H9 (cell line): Measurements from ENCODE around the gene RAB11B. TPM values are rescaled to one million over a fixed set of nuclear protein-coding genes. Genes with fewer than 3 reads are reported as not detected.

Experiments
- DNase-seq: peaks from one replicate; pipeline ENCODE4 v3.0.0-alpha.2; 2017
- H2AFZ ChIP-seq: one replicate; pipeline ENCODE4 v1.6.1; 2013; ENCODE audit warnings: mild to moderate bottlenecking, low read length, control low read depth, moderate library complexity
- H2AK5ac ChIP-seq: 2 replicates; pipeline ENCODE4 v1.6.1; 2013; ENCODE audit warnings: low read length, control low read depth, mixed read lengths; ENCODE audit not compliant: insufficient read length
- H2BK120ac ChIP-seq: one replicate; pipeline ENCODE4 v1.6.1; 2013; ENCODE audit warnings: low read depth, mild to moderate bottlenecking, low read length, control low read depth, inconsistent platforms; ENCODE audit not compliant: poor library complexity, severe bottlenecking
- H2BK12ac ChIP-seq: 2 replicates; pipeline ENCODE4 v1.6.1; 2013; ENCODE audit warnings: low read length, control low read depth, mixed read lengths, low read depth; ENCODE audit not compliant: insufficient read length
- H2BK15ac ChIP-seq: 2 replicates; pipeline ENCODE4 v1.6.1; 2013; ENCODE audit warnings: low read depth, low read length, control low read depth
- H2BK20ac ChIP-seq: one replicate; pipeline ENCODE4 v1.6.1; 2013; ENCODE audit warnings: low read depth, mild to moderate bottlenecking, low read length, control low read depth, inconsistent platforms; ENCODE audit not compliant: poor library complexity, severe bottlenecking
- H2BK5ac ChIP-seq: 2 replicates; pipeline ENCODE4 v1.6.1; 2013; ENCODE audit warnings: low read length, control low read depth, mixed read lengths; ENCODE audit not compliant: insufficient read length
- H3K14ac ChIP-seq: 2 replicates; pipeline ENCODE4 v1.6.1; 2013; ENCODE audit warnings: low read length, control low read depth; ENCODE audit not compliant: insufficient read depth
- H3K18ac ChIP-seq: 2 replicates; pipeline ENCODE4 v1.6.1; 2013; ENCODE audit warnings: low read depth, mild to moderate bottlenecking, mixed read lengths, low read length, control low read depth; ENCODE audit not compliant: insufficient read length
- H3K23ac ChIP-seq: 2 replicates; pipeline ENCODE4 v1.6.1; 2013; ENCODE audit warnings: low read length, control low read depth, mixed read lengths, low read depth; ENCODE audit not compliant: insufficient read length
- H3K23me2 ChIP-seq: 2 replicates; pipeline ENCODE4 v1.6.1; 2013; ENCODE audit warnings: low read depth, mild to moderate bottlenecking, mixed read lengths, low read length, control low read depth; ENCODE audit not compliant: insufficient read length, poor library complexity, severe bottlenecking
- H3K27ac ChIP-seq: 2 replicates; pipeline ENCODE4 v1.5.1; 2013; ENCODE audit warnings: low read length, control low read depth, mixed read lengths, low read depth; ENCODE audit not compliant: insufficient read length
- H3K27me3 ChIP-seq: 2 replicates; pipeline ENCODE4 v1.6.1; 2013; ENCODE audit warnings: low read length, control low read depth, inconsistent platforms; ENCODE audit not compliant: insufficient read depth
- H3K4ac ChIP-seq: 2 replicates; pipeline ENCODE4 v1.6.1; 2013; ENCODE audit warnings: low read depth, mild to moderate bottlenecking, control low read depth, inconsistent platforms, low read length, moderate library complexity
- H3K4me1 ChIP-seq: 2 replicates; pipeline ENCODE4 v1.6.1; 2013; ENCODE audit warnings: low read length, control low read depth, inconsistent platforms; ENCODE audit not compliant: insufficient read depth
- H3K4me2 ChIP-seq: 2 replicates; pipeline ENCODE4 v1.6.1; 2013; ENCODE audit warnings: low read length, control low read depth, mixed read lengths; ENCODE audit not compliant: insufficient read length, insufficient read depth
- H3K56ac ChIP-seq: 2 replicates; pipeline ENCODE4 v1.6.1; 2013; ENCODE audit warnings: low read depth, mild to moderate bottlenecking, mixed read lengths, low read length, control low read depth; ENCODE audit not compliant: insufficient read length
- H3K79me1 ChIP-seq: 2 replicates; pipeline ENCODE4 v1.6.1; 2013; ENCODE audit warnings: low read depth, mild to moderate bottlenecking, moderate library complexity, low read length, control low read depth, inconsistent platforms; ENCODE audit not compliant: insufficient read depth, poor library complexity, severe bottlenecking
- H3K79me2 ChIP-seq: 2 replicates; pipeline ENCODE4 v1.6.1; 2013; ENCODE audit warnings: low read length, control low read depth, inconsistent platforms; ENCODE audit not compliant: insufficient read depth
- H3K9ac ChIP-seq: 2 replicates; pipeline ENCODE4 v1.6.1; 2013; ENCODE audit warnings: low read length, control low read depth, mixed read lengths; ENCODE audit not compliant: insufficient read length; ENCODE audit errors: extremely low read depth
- H3K9me3 ChIP-seq: one replicate; pipeline ENCODE4 v1.6.1; 2013; ENCODE audit warnings: low read depth, low read length, inconsistent platforms; ENCODE audit not compliant: control insufficient read depth
- H3T11ph ChIP-seq: one replicate; pipeline ENCODE4 v1.6.1; 2013; ENCODE audit warnings: mild to moderate bottlenecking, low read length, control low read depth, inconsistent platforms
- H4K20me1 ChIP-seq: one replicate; pipeline ENCODE4 v1.6.1; 2013; ENCODE audit not compliant: control insufficient read depth, insufficient read length, insufficient read depth
- H4K5ac ChIP-seq: 2 replicates; pipeline ENCODE4 v1.6.1; 2013; ENCODE audit warnings: low read depth, mild to moderate bottlenecking, mixed read lengths, low read length, control low read depth; ENCODE audit not compliant: insufficient read length
- H4K8ac ChIP-seq: replicated peaks from 2 replicates; pipeline ENCODE4 v1.6.1; 2013; ENCODE audit warnings: low read length, control low read depth, mixed read lengths, low read depth; ENCODE audit not compliant: insufficient read length
- H4K91ac ChIP-seq: 2 replicates; pipeline ENCODE4 v1.6.1; 2013; ENCODE audit warnings: low read depth, mild to moderate bottlenecking, moderate library complexity, mixed read lengths, low read length, control low read depth; ENCODE audit not compliant: insufficient read length
- H3K27ac Mint-ChIP-seq, 3 experiments: 2 replicates in 2 of 3; 3 replicates in 1 of 3; pipeline ENCODE4 v1.8.0; 2020 to 2021; ENCODE audit warnings: mixed read lengths in 3 of 3, mild to moderate bottlenecking in 1 of 3, moderate library complexity in 1 of 3
- H3K27me3 Mint-ChIP-seq: 2 replicates; pipeline ENCODE4 v1.8.0; 2021; ENCODE audit warnings: low read depth, mild to moderate bottlenecking, moderate library complexity, mixed read lengths
- H3K36me3 Mint-ChIP-seq, 3 experiments: 2 replicates in 2 of 3; 3 replicates in 1 of 3; pipeline ENCODE4 v1.8.0; 2020 to 2021; ENCODE audit warnings: low read depth in 3 of 3, mixed read lengths in 3 of 3; ENCODE audit not compliant: insufficient read depth in 1 of 3
- H3K4me1 Mint-ChIP-seq, 2 experiments: 2 replicates each; pipeline ENCODE4 v1.8.0; 2020; ENCODE audit warnings: mixed read lengths in 2 of 2
- H3K4me3 Mint-ChIP-seq, 2 experiments: 2 replicates in 1 of 2; 3 replicates in 1 of 2; pipeline ENCODE4 v1.8.0; 2020 to 2021; ENCODE audit warnings: mild to moderate bottlenecking in 2 of 2, mixed read lengths in 2 of 2, moderate library complexity in 1 of 2
- H3K9me3 Mint-ChIP-seq, 2 experiments: 2 replicates in 1 of 2; 3 replicates in 1 of 2; pipeline ENCODE4 v1.8.0; 2020; ENCODE audit warnings: mild to moderate bottlenecking in 2 of 2, mixed read lengths in 2 of 2, moderate library complexity in 1 of 2
- WGBS: extraction: QIAGEN DNeasy Blood & Tissue Kit; methylation state at CpG from one replicate; pipeline ENCODE4 v1.1.7; 2013; ENCODE audit warnings: missing lambda C conversion rate, low lambda C conversion rate, mixed read lengths; ENCODE audit not compliant: insufficient read length; ENCODE audit errors: extremely low coverage; 5-methylcytosine and 5-hydroxymethylcytosine counted together
- total RNA-seq: library from RNA; stranded (reverse); gene quantifications from 2 replicates; pipeline ENCODE4 v1.2.1, GENCODE V29; 2021
- TF ChIP-seq, protein P1 (sequence below): fragments of 200-600 bp; sonication (generic); conservative IDR thresholded peaks from 3 replicates; pipeline ENCODE4 v1.8.0; 2021; ENCODE audit warnings: antibody characterized with exemption, mild to moderate bottlenecking

Gene RAB11B
- total RNA-seq, 1 experiment from 2014 or later, result 106 TPM

DNA sequence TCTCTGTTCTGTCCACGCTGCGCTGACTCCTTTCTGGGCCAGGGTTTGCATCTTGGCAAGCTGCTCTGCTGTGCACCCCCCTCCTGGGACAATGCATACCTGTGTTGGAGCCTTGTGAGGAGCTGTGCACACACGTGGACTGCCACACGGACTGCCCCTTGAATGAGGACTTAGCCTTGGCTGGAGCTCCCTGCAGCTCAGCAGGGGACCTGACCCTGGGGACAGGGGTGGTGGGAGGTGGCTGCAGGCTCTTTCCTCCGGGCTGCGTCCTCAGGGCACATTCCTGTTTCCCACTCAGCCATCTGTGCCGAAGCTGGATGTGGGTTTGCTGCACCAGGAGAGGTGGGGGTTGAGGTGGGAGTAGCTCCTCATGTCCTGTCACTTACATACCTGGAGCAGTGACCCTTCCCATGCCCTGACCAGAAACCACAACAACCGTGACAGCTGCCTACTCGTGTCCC lies 8.2 kb downstream of the RAB11B start:
- Histone ChIP-seq H3K9ac (no peak overlapping the region), H2BK12ac (no peak overlapping the region), H4K8ac (no peak overlapping the region), H3K56ac (no peak overlapping the region), H3K4me1 (no peaks in the 10 kb centered on the region), H3K4ac (no peak overlapping the region), H2BK20ac (no peak overlapping the region), H4K5ac (no peak overlapping the region), H2BK15ac (no peak overlapping the region), H3K14ac (no peak overlapping the region), H3K27ac (no peak overlapping the region), H2BK5ac (no peak overlapping the region), H4K20me1 (no peaks in the 10 kb centered on the region), H3K23me2 (no peaks in the 10 kb centered on the region), H2BK120ac (no peak overlapping the region), H4K91ac (no peak overlapping the region), H2AFZ (no peak overlapping the region), H3K9me3 (no peaks in the 10 kb centered on the region), H3K79me1 (peaks cover 6% of the 10 kb centered on the region), H3K27me3 (no peaks in the 10 kb centered on the region), H3K23ac (no peak overlapping the region), H3K18ac (no peak overlapping the region), H3T11ph (no peak overlapping the region), H3K4me2 (no peak overlapping the region), H3K79me2 (peaks cover 3% of the 10 kb centered on the region; the same call in 1 of the 2 replicates), H2AK5ac (no peak overlapping the region)
- H3K4me1 Mint-ChIP-seq, result peaks cover 6 to 8% of the 10 kb centered on the region in 2 experiments
- peak overlapping the region in 2 of 3 experiments; percentile 61 to 83; a peak in 2 of 7 replicates for H3K27ac Mint-ChIP-seq
- TF ChIP-seq, protein P1, sequence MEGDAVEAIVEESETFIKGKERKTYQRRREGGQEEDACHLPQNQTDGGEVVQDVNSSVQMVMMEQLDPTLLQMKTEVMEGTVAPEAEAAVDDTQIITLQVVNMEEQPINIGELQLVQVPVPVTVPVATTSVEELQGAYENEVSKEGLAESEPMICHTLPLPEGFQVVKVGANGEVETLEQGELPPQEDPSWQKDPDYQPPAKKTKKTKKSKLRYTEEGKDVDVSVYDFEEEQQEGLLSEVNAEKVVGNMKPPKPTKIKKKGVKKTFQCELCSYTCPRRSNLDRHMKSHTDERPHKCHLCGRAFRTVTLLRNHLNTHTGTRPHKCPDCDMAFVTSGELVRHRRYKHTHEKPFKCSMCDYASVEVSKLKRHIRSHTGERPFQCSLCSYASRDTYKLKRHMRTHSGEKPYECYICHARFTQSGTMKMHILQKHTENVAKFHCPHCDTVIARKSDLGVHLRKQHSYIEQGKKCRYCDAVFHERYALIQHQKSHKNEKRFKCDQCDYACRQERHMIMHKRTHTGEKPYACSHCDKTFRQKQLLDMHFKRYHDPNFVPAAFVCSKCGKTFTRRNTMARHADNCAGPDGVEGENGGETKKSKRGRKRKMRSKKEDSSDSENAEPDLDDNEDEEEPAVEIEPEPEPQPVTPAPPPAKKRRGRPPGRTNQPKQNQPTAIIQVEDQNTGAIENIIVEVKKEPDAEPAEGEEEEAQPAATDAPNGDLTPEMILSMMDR, result no peak
- no CpG with 5 or more reads among the region's 9 CpGs for WGBS
- no peaks in the 10 kb centered on the region; a peak in 1 of 5 replicates for H3K9me3 Mint-ChIP-seq
- DNase-seq, result no peak
- no peaks in the 10 kb centered on the region for H3K27me3 Mint-ChIP-seq
- no peak overlapping the region for H3K4me3 Mint-ChIP-seq
- H3K36me3 Mint-ChIP-seq, result peaks cover 14 to 32% (median 26%) of the 10 kb centered on the region in 3 experiments; a peak in 6 of 7 replicates
